Sigmoid colon (tissue), 4 donors: ENCODE data around the gene TECRL.

Experiments
- EP300 ChIP-seq, 4 donors: sonication (generic); formaldehyde crosslinking; IDR thresholded peaks; one replicate each; pipeline ENCODE4 v1.6.1; 2017; ENCODE audit warnings: antibody characterized with exemption in 4 of 4
- POLR2AphosphoS5 ChIP-seq, 4 donors: sonication (generic); formaldehyde crosslinking; IDR thresholded peaks; one replicate each; pipeline ENCODE4 v1.6.1; 2017; ENCODE audit warnings: antibody characterized with exemption in 4 of 4
- TF ChIP-seq, protein P1 (sequence below), 4 experiments: fragments of 450-650 bp in 3 of 4; fragments of 200-600 bp in 1 of 4; IDR thresholded peaks; one replicate each; pipeline ENCODE4 v1.5.1; 2016 to 2019; ENCODE audit warnings: antibody characterized with exemption in 4 of 4, mild to moderate bottlenecking in 3 of 4, moderate library complexity in 2 of 4

DNA sequence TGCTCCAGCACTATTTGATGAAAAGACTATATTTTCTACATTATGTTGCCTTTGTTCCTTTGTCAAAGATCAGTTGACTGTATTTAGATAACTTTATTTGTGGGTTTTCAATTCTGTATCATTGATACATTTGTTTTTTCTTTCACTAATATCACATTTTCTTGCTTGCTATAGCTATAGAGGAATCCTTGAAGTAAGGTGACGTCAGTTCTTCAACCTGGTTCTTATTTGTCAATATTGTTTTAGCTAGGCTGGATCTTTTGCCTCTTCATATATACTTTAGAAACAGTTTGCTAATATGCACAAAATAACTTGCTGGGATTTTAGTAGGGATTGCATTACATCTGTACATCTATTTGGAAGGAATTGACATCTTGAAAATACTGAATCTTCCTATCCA, 21.0 kb downstream of the TECRL start:
- TF ChIP-seq, protein P1, sequence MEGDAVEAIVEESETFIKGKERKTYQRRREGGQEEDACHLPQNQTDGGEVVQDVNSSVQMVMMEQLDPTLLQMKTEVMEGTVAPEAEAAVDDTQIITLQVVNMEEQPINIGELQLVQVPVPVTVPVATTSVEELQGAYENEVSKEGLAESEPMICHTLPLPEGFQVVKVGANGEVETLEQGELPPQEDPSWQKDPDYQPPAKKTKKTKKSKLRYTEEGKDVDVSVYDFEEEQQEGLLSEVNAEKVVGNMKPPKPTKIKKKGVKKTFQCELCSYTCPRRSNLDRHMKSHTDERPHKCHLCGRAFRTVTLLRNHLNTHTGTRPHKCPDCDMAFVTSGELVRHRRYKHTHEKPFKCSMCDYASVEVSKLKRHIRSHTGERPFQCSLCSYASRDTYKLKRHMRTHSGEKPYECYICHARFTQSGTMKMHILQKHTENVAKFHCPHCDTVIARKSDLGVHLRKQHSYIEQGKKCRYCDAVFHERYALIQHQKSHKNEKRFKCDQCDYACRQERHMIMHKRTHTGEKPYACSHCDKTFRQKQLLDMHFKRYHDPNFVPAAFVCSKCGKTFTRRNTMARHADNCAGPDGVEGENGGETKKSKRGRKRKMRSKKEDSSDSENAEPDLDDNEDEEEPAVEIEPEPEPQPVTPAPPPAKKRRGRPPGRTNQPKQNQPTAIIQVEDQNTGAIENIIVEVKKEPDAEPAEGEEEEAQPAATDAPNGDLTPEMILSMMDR (IDR thresholded peaks at IDR 0.05), result no peak
- TF ChIP-seq POLR2AphosphoS5 (IDR thresholded peaks at IDR 0.05), result no peak
- TF ChIP-seq EP300 (IDR thresholded peaks at IDR 0.05), result no peak
